Activated T-cell treated with anti-CD3 and anti-CD28 coated beads for 4 hours (primary cell): ENCODE measurements around the gene AGTR2.
"Not testable (repeated sequence)": the region's sequence is repeated elsewhere in the genome, so short reads cannot be mapped to it uniquely, and the experiment has no call there.

Source experiments
- DNase-seq: peaks from one replicate; pipeline ENCODE4 v3.0.0-alpha.2; 2020

Gene AGTR2, protein sequence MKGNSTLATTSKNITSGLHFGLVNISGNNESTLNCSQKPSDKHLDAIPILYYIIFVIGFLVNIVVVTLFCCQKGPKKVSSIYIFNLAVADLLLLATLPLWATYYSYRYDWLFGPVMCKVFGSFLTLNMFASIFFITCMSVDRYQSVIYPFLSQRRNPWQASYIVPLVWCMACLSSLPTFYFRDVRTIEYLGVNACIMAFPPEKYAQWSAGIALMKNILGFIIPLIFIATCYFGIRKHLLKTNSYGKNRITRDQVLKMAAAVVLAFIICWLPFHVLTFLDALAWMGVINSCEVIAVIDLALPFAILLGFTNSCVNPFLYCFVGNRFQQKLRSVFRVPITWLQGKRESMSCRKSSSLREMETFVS

DNA sequence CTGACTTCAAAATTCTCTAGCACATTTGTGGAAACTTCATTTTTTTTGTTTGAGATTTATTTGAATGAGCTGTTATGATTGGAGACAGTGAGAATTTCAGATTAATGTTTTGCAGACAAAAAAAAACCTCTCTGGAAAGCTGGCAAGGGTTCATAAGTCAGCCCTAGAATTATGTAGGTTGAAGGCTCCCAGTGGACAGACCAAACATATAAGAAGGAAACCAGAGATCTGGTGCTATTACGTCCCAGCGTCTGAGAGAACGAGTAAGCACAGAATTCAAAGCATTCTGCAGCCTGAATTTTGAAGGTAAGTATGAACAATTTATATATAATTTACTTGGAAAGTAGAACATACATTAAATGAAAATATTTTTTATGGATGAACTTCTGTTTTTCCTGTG is at the start of gene AGTR2:
Gene AGTR2, plus strand, starts transcription at position 234 of the 400 bp plus-strand sequence. CDS start 1,537 bp downstream, outside the sequence.
- DNase-seq = no peak

DNA sequence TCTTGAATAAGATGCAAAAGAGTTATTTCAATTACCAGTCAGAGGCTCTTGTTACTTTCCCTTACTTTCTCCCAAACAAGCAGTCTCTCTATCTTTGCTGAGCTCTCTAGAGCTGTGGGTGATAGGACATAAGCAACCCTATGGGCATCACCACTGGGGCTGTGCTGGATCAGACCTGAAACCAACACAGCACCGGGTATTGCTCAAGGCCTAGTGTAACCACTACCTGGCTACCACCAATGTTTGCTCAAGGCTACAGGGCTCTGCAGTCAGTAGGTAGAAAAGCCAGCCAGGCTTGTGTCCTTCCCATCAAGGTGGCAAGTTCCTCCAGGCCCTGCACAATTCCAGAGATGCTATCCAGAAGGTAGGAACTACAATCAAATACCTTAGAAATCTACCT is 35.3 kb upstream of the AGTR2 start:
- DNase-seq = no peak

DNA sequence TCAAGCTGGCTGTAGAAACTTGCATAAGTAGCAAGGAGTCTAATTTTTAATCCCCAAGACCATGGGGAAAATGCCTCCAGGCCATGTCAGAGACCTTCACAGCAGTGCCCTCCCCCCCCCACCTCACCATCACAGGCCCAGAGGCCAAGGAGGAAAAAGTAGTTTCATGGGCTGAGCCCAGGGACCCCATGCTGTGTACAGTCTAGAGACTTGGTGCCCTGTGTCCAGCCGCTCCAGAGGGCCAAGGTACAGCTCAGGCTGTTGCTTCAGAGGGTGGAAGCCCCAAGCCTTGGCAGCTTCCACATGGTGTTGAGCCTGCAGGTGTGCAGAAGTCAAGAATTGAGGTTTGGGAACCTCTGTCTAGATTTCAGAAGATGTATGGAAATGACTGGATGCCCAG is 29.3 kb upstream of the AGTR2 start:
- DNase-seq = not testable (repeated sequence)

DNA sequence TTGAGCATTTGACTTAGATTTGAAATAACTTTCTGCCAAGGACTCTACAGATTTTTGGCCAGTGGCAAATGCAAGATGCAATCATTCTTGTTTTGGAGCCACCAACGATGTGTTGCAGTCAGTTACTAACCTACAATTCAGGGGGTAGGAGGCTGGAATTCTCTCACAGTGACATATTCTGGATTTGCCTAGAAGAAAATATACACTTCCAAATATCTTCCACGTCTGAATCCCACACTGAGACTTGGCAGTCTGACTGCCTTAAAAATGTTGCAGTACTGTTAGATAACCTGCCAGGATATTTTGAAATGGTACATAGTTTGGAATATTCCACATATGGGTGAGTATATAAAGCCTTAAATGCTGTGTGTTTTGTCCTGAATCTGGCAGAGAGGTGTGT is 27.6 kb upstream of the AGTR2 start:
- DNase-seq = no peak

DNA sequence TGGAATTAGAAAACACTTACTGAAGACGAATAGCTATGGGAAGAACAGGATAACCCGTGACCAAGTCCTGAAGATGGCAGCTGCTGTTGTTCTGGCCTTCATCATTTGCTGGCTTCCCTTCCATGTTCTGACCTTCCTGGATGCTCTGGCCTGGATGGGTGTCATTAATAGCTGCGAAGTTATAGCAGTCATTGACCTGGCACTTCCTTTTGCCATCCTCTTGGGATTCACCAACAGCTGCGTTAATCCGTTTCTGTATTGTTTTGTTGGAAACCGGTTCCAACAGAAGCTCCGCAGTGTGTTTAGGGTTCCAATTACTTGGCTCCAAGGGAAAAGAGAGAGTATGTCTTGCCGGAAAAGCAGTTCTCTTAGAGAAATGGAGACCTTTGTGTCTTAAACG is 2.4 kb downstream of the AGTR2 start:
- DNase-seq = no peak

DNA sequence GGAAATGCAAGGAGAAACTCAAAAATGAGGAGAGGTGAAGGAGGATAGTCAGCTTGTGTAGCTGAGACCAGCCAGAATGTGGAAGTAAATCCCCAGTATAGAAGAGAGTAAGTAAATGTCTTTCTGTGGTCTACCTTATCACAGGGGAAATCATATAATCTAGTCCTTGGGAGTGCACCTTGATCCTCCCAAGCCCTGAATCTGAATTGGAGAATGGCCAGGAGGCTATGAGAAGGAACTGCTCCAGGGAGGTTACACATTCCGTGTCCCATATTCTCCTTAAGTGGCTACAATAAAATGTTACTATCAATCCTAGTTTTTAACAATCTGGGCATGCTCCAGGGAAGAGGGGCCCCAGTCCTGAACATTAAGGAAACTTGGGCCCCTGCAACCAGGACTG is 10.8 kb downstream of the AGTR2 start:
- no peak for DNase-seq

DNA sequence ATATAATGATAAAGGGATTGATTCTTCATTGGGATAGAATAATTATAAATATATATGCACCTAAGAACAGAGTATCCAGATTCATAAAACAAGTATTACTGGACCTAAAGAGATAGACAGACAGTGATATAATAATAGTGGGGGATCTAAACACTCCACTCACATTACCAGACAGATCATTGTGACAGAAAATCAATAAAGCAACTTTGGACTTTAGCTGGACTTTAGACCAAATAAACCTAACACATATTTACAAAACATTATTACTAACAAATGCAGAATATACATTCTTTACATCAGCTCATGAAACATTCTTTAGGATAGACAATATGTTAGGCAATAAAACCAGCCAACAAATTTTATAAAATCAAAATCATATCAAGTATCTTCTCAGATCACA is 14.6 kb downstream of the AGTR2 start:
- DNase-seq = no peak

DNA sequence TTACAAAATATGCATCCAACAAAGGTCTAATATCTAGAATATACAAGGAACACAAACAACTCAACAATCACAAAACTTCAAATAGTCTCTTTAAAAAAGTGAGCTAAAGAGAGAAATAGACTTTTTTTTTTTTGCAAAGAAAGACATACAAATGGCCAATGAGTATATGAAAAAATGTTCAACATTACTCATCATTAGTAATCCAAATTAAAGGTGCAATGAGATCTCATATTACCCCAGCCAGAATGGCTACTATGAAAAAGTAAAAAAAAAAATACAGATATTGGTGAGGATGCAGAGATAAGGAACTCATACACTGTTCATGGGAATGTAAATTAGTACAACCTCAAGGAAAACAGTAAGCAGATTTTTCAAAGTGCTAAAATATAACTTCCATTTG is 24.1 kb downstream of the AGTR2 start:
- DNase-seq = no peak

DNA sequence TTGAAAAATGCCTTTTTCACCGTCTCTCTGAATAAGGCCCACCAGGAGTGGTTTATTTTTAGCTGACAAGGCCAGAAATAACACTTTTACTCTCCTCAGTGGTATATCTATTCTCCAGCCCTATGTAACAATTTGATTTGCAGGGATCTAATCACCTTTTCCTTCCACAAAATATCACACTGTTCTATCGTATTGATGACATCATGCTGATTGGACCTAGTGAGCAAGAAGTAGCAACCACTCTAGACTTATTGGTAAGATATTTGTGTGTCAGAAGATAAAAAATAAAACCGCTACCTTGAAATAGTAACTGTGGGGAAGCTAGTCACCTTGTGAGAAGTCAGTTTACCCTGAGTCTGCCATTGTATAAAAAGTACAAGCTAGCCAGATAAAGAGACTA is 27.7 kb downstream of the AGTR2 start:
- DNase-seq = no peak

DNA sequence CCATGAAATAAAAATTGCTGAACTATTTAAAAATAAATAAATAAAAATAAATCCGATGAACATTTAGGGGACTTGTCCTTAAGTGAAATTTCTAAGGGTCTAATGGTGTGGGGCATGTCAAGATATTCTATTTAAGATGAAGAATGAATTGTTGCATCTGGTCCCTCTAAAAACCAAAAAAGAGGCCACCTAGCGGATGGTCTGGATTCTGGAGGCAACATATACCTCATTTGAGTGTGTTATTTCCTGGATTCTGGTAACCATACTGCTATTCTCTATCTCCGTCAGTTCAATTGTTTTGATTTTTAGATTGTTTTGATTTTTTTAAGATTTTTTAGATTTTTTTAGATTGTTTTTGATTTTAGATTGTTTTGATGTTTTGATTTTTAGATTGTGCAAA is 28.3 kb downstream of the AGTR2 start:
- no peak for DNase-seq

DNA sequence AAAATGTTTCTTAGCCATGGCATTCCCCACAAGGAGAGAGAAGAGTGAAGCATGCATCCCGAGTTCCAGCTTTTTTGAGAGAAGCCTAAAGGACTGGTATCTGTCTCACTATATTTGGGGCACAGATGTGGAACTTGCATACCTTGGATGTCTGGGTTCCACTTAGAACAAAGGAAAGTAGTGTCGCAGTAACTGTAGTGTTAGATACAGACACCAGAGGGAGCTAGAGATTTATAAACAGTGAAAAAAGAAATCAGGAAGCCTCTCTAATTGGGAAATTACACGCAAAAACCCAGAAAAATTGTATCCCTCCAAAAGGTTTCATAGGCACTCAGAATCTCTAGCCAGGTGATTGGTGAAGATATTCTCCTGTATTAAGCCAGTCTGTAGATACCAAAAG is 34.4 kb downstream of the AGTR2 start:
- no peak for DNase-seq

DNA sequence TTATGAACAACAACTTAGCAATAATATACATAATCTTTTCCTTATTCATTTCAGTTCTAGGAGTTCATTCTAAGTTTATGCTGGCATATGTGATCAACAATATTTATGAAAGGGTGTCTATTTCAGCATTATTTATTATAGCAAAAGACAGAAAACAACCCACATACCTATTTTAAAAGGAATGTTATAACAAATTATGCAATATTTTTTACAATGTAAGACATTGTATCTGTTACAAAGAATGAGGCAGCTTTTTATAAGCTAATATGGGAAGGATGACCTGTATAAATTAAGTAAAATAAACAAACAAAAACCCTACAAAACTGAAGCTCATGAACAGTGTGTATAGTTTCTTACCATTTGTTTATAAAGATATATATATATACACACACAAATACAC is 42.7 kb downstream of the AGTR2 start:
- DNase-seq = no peak

DNA sequence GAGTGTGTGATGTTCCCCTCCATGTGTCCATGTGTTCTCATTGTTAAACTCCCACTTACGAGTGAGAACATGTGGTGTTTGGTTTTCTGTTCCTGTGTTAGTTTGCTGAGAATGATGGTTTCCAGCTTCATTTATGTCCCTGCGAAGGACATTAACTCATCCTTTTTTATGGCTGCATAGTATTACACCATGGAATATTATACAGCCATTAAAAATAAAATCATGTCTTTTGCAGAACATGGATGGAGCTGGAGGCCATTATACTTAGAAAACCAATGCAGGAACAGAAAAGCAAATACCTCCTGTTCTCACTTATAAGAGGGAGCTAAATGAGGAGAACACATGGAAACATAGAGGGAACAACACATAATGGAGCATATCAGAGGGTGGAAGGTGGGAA is 46.5 kb downstream of the AGTR2 start:
- not testable (repeated sequence) for DNase-seq
